Measurements from ENCODE around the gene NPRL2. TPM values are rescaled to one million over a fixed set of nuclear protein-coding genes. Genes with fewer than 3 reads are reported as not detected.

NPRL2 gene
- total and polyA plus RNA-seq, 2 of the 13 experiments (the other 11 are each of a cell fraction or from before 2014, with no cell fraction given): 30.6 to 51.4 TPM

- TF ChIP-seq TFE3 (CRISPR knock-in tag; IDR thresholded peaks at IDR 0.05): no peak
- TF ChIP-seq HNRNPK (IDR thresholded peaks at IDR 0.05; ENCODE audit: low read depth, low read length, poor library complexity, severe bottlenecking): no peak
- TF ChIP-seq MLX (CRISPR knock-in tag; IDR thresholded peaks at IDR 0.05): 0 out of 2 replicates have a peak, but pooled peaks have one; percentile 19
- peak; percentile 90 for TF ChIP-seq ZNF574 (CRISPR knock-in tag; IDR thresholded peaks at IDR 0.05)
- TF ChIP-seq THAP11 (CRISPR knock-in tag; IDR thresholded peaks at IDR 0.05): peak; percentile 77
- peak; percentile 69 for TF ChIP-seq SALL1 (CRISPR knock-in tag; IDR thresholded peaks at IDR 0.05)
- peak; percentile 74 for TF ChIP-seq NR2F6 (IDR thresholded peaks at IDR 0.05)
- peak; percentile 86 for TF ChIP-seq NR2F6 (CRISPR knock-in tag; IDR thresholded peaks at IDR 0.05)
- TF ChIP-seq MIXL1 (CRISPR knock-in tag; IDR thresholded peaks at IDR 0.05): no peak
- TF ChIP-seq BCLAF1 (IDR thresholded peaks at IDR 0.05): no peak
- no peak for TF ChIP-seq ELK4 (CRISPR knock-in tag; IDR thresholded peaks at IDR 0.05; ENCODE audit: borderline replicate concordance)
- TF ChIP-seq ZBTB4 (CRISPR knock-in tag; IDR thresholded peaks at IDR 0.05; ENCODE audit: borderline replicate concordance): no peak
- TF ChIP-seq NCOA1 (CRISPR knock-in tag; IDR thresholded peaks at IDR 0.05): peak; percentile 28; the same call in 1 of the 2 replicates
- peak; percentile 62; the same call in 1 of the 2 replicates for TF ChIP-seq ZNF782 (CRISPR knock-in tag; IDR thresholded peaks at IDR 0.05; ENCODE audit: borderline replicate concordance)
- TF ChIP-seq PLSCR1 (CRISPR knock-in tag; IDR thresholded peaks at IDR 0.05; ENCODE audit: borderline replicate concordance): no peak
These were observed 26.0 kb downstream of the NPRL2 start (continued) for GRCh38 chr3:50324351-50325112.

Measured in HepG2 (cell line).